RWPE2 (cell line): ENCODE results near the gene MGRN1.

Experiments used
- ATAC-seq: fragments of 200-7000 bp; cut with Tn5 transposase; 3 replicates; pipeline ENCODE4 v1.9.1; 2021; ENCODE audit warnings: low read depth
- DNase-seq: peaks from one replicate; pipeline ENCODE4 v3.0.0-alpha.2; 2020; ENCODE audit warnings: low spot score
- H3K27ac ChIP-seq: fragments of 450-650 bp; 2 replicates; pipeline ENCODE4 v1.5.1; 2017; ENCODE audit warnings: mild to moderate bottlenecking; ENCODE audit not compliant: poor library complexity, severe bottlenecking
- H3K27me3 ChIP-seq: fragments of 250-450 bp; sonication (Bioruptor Pico); 2 replicates; pipeline ENCODE4 v1.5.1; 2021; ENCODE audit warnings: mild to moderate bottlenecking, moderate library complexity; ENCODE audit not compliant: insufficient read depth, poor library complexity, severe bottlenecking
- H3K36me3 ChIP-seq: fragments of 250-450 bp; sonication (Bioruptor Pico); 2 replicates; pipeline ENCODE4 v1.5.1; 2020; ENCODE audit warnings: low read depth, mild to moderate bottlenecking, moderate library complexity
- H3K4me1 ChIP-seq: fragments of 250-450 bp; sonication (Bioruptor Pico); 2 replicates; pipeline ENCODE4 v1.5.1; 2021; ENCODE audit warnings: mild to moderate bottlenecking, moderate library complexity; ENCODE audit not compliant: insufficient read depth, poor library complexity, severe bottlenecking
- H3K4me3 ChIP-seq: fragments of 250-450 bp; sonication (Bioruptor Pico); 2 replicates; pipeline ENCODE4 v1.5.1; 2021; ENCODE audit warnings: mild to moderate bottlenecking, moderate library complexity; ENCODE audit not compliant: severe bottlenecking
- H3K9me3 ChIP-seq: fragments of 250-450 bp; sonication (Bioruptor Pico); 2 replicates; pipeline ENCODE4 v1.5.1; 2021; ENCODE audit warnings: mild to moderate bottlenecking, moderate library complexity; ENCODE audit not compliant: severe bottlenecking
- TF ChIP-seq, protein P1 (sequence below): fragments of 450-650 bp; IDR thresholded peaks from one replicate; pipeline ENCODE4 v1.5.1; 2017; ENCODE audit warnings: mild to moderate bottlenecking, moderate library complexity; ENCODE audit not compliant: poor library complexity, severe bottlenecking

The MGRN1 gene

DNA sequence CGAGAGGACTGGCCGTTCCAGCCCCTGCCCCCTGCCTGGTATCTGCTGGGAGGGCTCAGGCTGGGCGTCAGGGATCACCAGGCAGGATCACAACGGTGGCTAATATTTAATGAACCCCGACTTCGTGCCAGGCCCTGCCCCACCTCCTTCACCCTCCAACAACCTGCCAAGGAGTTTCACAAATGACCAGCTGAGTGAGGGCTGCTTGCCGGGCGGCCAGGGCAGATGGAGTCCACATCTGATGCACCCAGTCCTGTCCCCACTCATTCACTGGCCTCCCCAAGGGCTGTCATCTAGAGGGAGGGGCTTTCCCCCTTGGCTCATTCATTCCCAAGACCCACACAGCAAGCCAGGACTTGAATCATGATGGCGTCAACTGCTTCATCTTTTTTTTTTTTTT lies 27.5 kb upstream of the MGRN1 start:
- H3K4me1 ChIP-seq: peaks cover 8% of the 10 kb centered on the region
- H3K27me3 ChIP-seq: no peaks in the 10 kb centered on the region
- no peak overlapping the region for H3K27ac ChIP-seq
- ATAC-seq (peak; percentile 68), DNase-seq (no peak)
- no peaks in the 10 kb centered on the region for H3K9me3 ChIP-seq
- TF ChIP-seq, protein P1, sequence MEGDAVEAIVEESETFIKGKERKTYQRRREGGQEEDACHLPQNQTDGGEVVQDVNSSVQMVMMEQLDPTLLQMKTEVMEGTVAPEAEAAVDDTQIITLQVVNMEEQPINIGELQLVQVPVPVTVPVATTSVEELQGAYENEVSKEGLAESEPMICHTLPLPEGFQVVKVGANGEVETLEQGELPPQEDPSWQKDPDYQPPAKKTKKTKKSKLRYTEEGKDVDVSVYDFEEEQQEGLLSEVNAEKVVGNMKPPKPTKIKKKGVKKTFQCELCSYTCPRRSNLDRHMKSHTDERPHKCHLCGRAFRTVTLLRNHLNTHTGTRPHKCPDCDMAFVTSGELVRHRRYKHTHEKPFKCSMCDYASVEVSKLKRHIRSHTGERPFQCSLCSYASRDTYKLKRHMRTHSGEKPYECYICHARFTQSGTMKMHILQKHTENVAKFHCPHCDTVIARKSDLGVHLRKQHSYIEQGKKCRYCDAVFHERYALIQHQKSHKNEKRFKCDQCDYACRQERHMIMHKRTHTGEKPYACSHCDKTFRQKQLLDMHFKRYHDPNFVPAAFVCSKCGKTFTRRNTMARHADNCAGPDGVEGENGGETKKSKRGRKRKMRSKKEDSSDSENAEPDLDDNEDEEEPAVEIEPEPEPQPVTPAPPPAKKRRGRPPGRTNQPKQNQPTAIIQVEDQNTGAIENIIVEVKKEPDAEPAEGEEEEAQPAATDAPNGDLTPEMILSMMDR: no peak
- H3K36me3 ChIP-seq: no peaks in the 10 kb centered on the region
- H3K4me3 ChIP-seq: no peak overlapping the region

DNA sequence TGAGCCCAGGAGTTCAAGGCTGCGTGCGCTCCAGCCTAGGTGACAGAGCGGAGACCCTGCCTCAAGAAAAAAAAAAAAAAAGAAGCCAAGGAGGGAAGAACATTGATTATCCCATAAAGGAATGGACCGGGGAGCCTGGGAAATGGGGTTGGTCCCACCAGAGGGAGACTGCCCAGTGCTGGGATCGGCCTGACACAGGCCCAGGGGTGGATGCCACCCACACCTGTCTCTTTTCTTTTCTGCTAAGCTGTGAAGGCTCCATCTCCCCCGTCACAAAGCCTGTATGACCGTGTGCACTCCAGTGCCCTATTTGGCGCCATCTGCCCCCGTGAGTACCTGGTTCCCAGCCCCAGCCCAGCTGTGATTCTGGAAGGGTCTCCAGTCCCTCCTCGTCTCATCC lies 25.6 kb upstream of the MGRN1 start:
- H3K4me1 ChIP-seq: peaks cover 8% of the 10 kb centered on the region
- H3K36me3 ChIP-seq: no peaks in the 10 kb centered on the region
- H3K4me3 ChIP-seq: no peak overlapping the region
- TF ChIP-seq, protein P1: no peak
- H3K27me3 ChIP-seq: no peaks in the 10 kb centered on the region
- no peak overlapping the region for H3K27ac ChIP-seq
- ATAC-seq: no peak
- H3K9me3 ChIP-seq: no peaks in the 10 kb centered on the region
- DNase-seq: no peak

DNA sequence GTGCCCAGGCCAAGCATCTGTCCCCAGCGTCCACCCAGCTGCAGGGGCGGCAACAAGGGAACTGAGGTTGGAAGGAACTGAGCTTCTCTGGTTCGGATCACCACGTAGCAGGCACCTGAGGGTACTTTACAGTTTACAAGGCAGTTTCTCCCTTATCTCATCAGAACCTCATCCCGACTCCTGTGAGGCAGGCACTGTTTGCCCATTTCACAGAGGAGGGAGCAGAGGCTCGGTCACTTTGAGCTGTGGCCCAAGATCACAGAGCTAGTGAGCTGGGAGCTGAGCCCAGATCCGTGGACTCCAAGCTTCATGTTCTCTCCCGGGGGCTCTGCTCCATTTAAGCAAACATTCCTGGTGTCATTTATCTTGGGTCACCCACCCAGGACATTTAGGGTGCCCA lies 25.1 kb upstream of the MGRN1 start:
- H3K27ac ChIP-seq: no peak overlapping the region
- TF ChIP-seq, protein P1: no peak
- H3K27me3 ChIP-seq: no peaks in the 10 kb centered on the region
- no peak for ATAC-seq
- DNase-seq: no peak
- no peak overlapping the region for H3K4me3 ChIP-seq
- H3K36me3 ChIP-seq: no peaks in the 10 kb centered on the region
- H3K4me1 ChIP-seq: peaks cover 8% of the 10 kb centered on the region
- no peaks in the 10 kb centered on the region for H3K9me3 ChIP-seq

DNA sequence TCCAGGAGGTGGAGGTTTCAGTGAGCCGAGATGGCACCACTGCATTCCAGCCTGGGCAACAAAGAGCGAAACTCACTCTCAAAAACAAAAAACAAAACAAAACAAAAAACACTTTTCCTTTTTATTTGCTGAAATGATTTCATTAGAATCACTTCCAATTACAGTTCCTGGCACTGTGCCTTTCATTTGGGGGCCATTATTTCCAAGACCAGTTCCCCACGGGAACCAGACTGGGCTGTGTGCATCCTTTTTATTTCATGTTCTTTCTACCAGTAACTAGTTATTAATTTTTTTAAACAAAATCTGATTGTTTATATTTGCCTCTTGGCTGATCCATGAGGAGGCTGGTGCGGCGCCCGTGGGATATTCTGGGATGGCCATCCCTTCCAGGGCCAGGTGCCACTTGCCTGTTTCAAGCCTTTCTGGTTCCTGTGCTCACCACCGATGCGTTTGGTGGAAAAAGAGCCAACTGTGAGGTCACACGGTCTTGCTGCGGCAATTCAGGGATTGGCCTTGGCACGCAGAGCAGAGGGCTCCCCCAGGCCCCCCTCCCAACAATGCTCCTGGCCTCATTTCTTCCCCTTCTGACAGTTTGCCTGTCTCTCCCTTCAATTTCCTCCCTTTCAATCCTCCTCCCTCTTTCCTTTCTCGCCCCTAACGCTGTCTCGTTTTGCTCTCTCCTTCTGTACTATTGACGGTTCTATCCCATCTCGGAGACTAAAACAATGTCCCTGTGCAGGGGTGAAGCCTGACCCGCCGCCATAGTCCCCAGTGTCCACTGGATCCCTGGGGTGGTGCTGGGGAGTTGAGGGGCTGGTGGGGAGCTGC lies 23.4 kb upstream of the MGRN1 start:
- Histone ChIP-seq H3K36me3 (no peaks in the 10 kb centered on the region), H3K27me3 (no peaks in the 10 kb centered on the region), H3K9me3 (no peaks in the 10 kb centered on the region), H3K27ac (no peak overlapping the region), H3K4me1 (peaks cover 8% of the 10 kb centered on the region), H3K4me3 (no peak overlapping the region)
- ATAC-seq (no peak), DNase-seq (no peak)
- TF ChIP-seq, protein P1: no peak

DNA sequence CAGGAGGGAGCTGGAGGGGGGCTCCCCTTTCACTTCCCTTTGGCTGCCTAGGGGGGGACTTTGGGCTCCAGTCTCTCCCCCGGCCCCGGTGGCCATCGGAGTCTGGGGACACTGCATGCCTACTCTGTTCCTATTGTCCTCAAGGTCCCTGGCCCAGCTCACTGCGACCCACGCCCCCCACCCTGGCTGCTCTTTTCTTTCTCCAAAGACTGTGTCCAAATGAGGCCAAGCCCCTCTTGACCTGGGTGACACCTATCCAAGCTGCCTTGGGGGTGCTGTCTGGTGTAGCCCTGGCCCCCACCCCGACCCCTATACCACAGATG lies 22.8 kb upstream of the MGRN1 start:
- TF ChIP-seq, protein P1: no peak
- H3K27me3 ChIP-seq: no peaks in the 10 kb centered on the region
- no peaks in the 10 kb centered on the region for H3K36me3 ChIP-seq
- DNase-seq (no peak), ATAC-seq (no peak)
- H3K27ac ChIP-seq: no peak overlapping the region
- H3K4me3 ChIP-seq: no peak overlapping the region
- no peaks in the 10 kb centered on the region for H3K9me3 ChIP-seq
- peaks cover 8% of the 10 kb centered on the region for H3K4me1 ChIP-seq
